ENCODE results near the gene NTN4.

- TF ChIP-seq TOX (CRISPR knock-in tag; IDR thresholded peaks at IDR 0.05; ENCODE audit: borderline replicate concordance) (no peak), TCF4 (CRISPR knock-in tag; IDR thresholded peaks at IDR 0.05; ENCODE audit: borderline replicate concordance) (no peak), BACH2 (CRISPR knock-in tag; IDR thresholded peaks at IDR 0.05; ENCODE audit: borderline replicate concordance) (no peak), POU6F1 (CRISPR knock-in tag; IDR thresholded peaks at IDR 0.05; ENCODE audit: borderline replicate concordance, low read depth) (no peak), ARNTL (CRISPR knock-in tag; IDR thresholded peaks at IDR 0.05; ENCODE audit: borderline replicate concordance, low read depth) (no peak), ZFP3 (CRISPR knock-in tag; IDR thresholded peaks at IDR 0.05) (no peak)
These were observed 170.4 kb downstream of the NTN4 start for GRCh38 chr12:95620171-95620570.

All from SK-N-SH treated with all-trans-retinoic acid at 6 μM for 48 hours (cell line).